Choroid plexus epithelial cell (primary cell): ENCODE measurements around the gene MBOAT7.
A peak's percentile ranks its signal among the peaks of the same experiment; 100 is the strongest.

Experiments
- DNase-seq: peaks from one replicate; pipeline ENCODE4 v3.0.0-alpha.2; 2010; ENCODE audit warnings: low read depth
- H3K4me3 ChIP-seq: 2 replicates; pipeline ENCODE4 v1.5.1; 2011; ENCODE audit warnings: low read depth, mild to moderate bottlenecking, control low read depth, low read length, moderate library complexity
- CTCF ChIP-seq: conservative IDR thresholded peaks from 2 replicates; pipeline ENCODE4 v1.5.1; 2011; ENCODE audit warnings: low read depth, mild to moderate bottlenecking, control low read depth, inconsistent platforms, low read length, moderate library complexity

MBOAT7 gene

DNA sequence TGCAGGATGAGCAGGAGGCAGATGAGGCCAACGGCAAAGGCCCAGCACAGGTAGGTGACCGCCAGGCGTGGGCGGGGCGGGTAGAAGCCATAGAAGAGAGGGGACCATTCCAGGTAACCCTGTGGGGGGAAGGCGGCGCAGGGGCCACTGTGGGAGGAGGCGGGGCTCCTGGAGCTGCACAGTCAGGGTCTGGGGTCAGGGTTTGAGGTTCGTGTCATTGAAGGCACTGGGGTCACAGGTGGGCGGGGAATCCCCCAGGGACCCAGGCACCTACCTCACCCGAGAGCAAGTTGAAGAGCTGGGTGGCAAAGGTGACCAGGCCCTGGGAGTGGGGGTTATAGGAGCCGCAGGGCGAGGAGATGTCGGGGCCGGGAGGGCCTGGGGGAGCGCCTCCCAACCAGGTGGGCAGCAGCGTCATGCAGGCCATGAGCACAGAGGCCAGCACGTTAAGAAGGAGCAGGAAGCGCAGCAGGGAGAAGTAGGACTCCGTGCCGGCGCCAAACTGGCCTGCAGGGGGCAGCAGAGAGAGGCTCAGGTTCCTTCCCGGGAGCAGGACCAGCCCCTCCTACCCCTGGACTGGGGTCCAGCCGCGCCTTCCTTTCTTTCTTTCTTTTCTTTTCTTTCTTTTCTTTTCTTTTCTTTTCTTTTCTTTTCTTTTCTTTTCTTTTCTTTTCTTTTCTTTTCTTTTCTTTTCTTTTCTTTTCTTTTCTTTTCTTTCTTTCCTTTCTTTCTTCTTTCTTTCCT lies 21.0 kb downstream of the MBOAT7 start:
- peak; percentile 89 for DNase-seq
- H3K4me3 ChIP-seq, result no peak overlapping the region
- TF ChIP-seq CTCF, result peak; percentile 88

DNA sequence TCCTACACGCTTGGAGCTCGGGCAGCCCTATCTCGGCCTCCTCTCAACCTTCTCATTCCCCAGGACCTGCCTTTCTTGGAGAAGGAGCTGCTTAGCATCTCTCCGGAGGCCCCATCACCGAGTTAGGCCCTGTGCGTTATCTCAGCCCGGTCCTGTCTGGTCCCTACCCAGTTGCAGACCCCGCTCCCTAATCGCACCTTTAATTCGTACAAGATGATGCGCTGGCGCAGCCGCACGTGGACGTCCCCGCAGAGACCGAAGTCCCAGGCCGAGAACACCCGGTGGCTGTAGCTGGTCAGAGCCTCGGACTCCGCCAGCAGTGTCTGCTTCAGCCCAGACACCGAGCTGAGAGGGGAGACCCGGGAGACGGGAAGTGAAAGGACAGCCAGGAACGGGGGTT lies 24.2 kb downstream of the MBOAT7 start:
- TF ChIP-seq CTCF, result no peak
- DNase-seq, result no peak

GRCh38 chr19:54164369-54165068 lies 24.9 kb downstream of the MBOAT7 start:
- TF ChIP-seq CTCF, result no peak
- no peak overlapping the region for H3K4me3 ChIP-seq
- DNase-seq, result peak; percentile 47

More for the DNA sequence above, 24.2 kb downstream of the MBOAT7 start:
- no peak overlapping the region for H3K4me3 ChIP-seq

- TF ChIP-seq CTCF, result no peak
- no peak overlapping the region for H3K4me3 ChIP-seq
- DNase-seq, result no peak
These were observed 26.5 kb downstream of the MBOAT7 start for GRCh38 chr19:54162884-54163283.

DNA sequence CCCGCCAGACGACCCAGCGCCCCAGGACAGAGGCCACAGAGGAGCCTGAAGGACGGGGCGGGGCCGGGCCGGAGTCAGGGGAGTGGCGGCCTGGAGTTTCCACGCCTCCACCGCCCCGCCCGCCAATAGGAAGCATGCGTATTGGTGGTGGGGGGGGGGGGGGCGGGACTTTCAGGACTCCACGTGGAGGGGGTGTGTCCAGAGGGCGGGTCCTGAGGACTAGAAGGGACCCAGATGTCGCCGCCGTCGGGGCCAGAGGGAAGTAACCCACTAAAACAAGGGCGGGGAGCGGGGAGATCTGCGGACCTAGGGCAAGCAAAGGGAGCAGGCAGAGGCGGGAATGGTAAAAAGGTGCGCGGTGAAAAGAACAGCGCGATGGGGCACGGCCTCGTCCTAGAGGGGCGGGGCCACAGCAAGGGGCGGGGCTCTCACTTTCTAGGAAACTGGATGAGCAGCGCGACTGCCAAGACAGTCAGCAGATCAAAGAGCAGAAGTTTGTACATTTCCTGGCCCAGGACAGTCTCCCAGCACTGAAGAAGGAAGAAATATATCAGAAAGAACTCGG lies 27.1 kb downstream of the MBOAT7 start:
- TF ChIP-seq CTCF, result no peak
- peak overlapping the region; percentile 61 for H3K4me3 ChIP-seq
- peak; percentile 76 for DNase-seq

DNA sequence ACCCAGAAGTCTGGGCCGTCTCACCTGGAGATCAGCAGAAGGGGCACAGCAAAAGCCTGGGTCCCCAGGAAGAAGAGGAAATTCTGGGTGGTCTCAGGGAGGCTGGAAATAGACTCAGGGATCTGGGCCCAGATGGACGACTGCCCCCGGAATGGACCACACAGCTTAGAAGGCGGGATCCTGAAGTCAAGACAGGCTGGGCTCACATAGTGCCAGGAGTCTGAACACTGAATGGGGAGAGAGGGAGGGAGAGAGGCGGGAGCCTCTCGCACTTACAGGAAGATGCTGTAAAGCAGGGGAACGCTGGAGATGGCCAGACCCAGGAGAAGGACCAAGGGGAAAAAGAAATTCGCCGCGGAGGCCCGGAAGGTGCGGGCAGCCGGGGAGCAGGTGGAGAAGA lies 28.5 kb downstream of the MBOAT7 start:
- TF ChIP-seq CTCF, result no peak
- no peak overlapping the region for H3K4me3 ChIP-seq
- no peak for DNase-seq
